ENCODE data around the gene PRCD.

DNA sequence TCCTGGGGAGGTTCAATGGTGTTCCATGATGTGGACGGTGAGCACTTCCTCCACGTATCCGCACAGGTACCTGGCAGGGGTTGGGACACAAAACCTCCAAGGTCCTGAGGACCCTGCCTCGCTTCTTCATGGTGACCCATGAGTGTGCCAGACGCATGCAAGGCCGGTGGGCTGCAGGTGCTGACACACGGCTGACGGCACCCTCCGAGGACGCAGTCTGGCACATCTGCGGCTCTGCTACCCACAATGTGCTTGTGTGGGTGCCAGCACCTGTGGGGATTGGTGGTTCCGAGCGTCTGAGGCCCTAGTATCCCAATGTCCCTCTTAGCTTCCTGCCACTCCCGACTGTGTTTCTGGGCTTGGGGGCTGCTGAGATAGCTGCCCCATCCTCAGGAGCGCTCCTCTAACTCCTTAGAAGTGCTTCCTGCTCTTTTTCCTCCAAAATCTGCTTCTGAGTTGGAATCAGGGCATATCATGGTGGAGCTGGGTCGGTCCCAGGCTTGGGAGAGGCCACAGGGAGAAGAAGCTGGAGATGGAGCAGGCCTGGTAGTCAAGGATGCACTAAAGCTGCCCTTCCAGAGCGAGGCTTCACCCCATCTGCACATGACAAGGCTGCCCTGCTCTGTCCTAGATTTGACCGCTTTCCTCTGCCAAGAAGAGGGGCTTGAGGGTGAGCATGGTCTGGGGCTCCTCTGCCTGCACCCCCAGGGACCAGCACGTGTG lies 3.9 kb upstream of the PRCD start:
- TF ChIP-seq, protein P1, sequence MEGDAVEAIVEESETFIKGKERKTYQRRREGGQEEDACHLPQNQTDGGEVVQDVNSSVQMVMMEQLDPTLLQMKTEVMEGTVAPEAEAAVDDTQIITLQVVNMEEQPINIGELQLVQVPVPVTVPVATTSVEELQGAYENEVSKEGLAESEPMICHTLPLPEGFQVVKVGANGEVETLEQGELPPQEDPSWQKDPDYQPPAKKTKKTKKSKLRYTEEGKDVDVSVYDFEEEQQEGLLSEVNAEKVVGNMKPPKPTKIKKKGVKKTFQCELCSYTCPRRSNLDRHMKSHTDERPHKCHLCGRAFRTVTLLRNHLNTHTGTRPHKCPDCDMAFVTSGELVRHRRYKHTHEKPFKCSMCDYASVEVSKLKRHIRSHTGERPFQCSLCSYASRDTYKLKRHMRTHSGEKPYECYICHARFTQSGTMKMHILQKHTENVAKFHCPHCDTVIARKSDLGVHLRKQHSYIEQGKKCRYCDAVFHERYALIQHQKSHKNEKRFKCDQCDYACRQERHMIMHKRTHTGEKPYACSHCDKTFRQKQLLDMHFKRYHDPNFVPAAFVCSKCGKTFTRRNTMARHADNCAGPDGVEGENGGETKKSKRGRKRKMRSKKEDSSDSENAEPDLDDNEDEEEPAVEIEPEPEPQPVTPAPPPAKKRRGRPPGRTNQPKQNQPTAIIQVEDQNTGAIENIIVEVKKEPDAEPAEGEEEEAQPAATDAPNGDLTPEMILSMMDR (IDR thresholded peaks at IDR 0.05): no peak
- TF ChIP-seq POLR2A (IDR thresholded peaks at IDR 0.05): no peak
